ENCODE data around the gene SEC14L6. TPM values are rescaled to one million over a fixed set of nuclear protein-coding genes. Genes with fewer than 3 reads are reported as not detected.

Gene SEC14L6
- total RNA-seq, 4 donors from 2014 or later = 0.11 TPM; not detected in 3

DNA sequence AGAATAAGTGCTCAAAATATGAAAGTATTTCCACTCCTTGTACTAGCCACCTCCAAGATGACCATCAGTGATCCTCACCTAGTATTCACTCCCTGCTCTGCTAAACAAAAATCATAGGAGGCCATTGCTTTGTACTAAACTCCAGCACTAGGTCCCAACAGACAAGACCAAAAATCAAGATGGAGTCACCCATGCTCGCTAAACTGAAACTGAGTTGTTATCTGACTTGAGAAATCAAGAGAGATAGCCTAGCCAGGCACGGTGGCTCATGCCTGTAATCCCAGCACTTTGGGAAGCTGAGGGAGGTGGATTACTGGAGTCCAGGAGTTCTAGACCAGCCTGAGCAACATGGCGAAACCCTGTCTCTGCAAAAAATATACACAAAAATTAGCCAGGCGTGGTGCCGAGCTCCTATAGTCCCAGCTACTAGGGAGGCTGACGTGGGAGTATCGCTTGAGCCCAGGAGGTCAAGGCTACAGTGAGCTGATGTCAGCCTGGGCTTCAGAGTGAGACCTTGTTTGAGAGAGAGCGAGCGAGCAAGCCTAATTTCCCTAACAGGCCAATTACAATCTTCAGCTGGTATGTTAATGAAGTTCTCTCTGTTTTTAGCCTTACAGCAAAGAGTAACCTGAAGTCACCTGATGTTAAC is 9.3 kb downstream of the SEC14L6 start:
- DNase-seq = no peak
- Histone ChIP-seq H3K4me1 (peaks cover 5 to 6% of the 10 kb centered on the region in 2 donors), H3K27ac (no peak overlapping the region), H3K9me3 (no peaks in the 10 kb centered on the region), H3K4me3 (replicated peaks in 1 of 3) (no peak overlapping the region), H3K27me3 (no peaks in the 10 kb centered on the region), H3K36me3 (no peaks in the 10 kb centered on the region)
- intact Hi-C loops (cut with DNase I) = no loop called here
- no peak for TF ChIP-seq POLR2A (IDR thresholded peaks at IDR 0.05)
- TF ChIP-seq, protein P1, sequence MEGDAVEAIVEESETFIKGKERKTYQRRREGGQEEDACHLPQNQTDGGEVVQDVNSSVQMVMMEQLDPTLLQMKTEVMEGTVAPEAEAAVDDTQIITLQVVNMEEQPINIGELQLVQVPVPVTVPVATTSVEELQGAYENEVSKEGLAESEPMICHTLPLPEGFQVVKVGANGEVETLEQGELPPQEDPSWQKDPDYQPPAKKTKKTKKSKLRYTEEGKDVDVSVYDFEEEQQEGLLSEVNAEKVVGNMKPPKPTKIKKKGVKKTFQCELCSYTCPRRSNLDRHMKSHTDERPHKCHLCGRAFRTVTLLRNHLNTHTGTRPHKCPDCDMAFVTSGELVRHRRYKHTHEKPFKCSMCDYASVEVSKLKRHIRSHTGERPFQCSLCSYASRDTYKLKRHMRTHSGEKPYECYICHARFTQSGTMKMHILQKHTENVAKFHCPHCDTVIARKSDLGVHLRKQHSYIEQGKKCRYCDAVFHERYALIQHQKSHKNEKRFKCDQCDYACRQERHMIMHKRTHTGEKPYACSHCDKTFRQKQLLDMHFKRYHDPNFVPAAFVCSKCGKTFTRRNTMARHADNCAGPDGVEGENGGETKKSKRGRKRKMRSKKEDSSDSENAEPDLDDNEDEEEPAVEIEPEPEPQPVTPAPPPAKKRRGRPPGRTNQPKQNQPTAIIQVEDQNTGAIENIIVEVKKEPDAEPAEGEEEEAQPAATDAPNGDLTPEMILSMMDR (IDR thresholded peaks at IDR 0.05) = no peak
- 81 to 91% methylated on average over 9 of the region's 9 CpGs for WGBS, 2 donors

DNA sequence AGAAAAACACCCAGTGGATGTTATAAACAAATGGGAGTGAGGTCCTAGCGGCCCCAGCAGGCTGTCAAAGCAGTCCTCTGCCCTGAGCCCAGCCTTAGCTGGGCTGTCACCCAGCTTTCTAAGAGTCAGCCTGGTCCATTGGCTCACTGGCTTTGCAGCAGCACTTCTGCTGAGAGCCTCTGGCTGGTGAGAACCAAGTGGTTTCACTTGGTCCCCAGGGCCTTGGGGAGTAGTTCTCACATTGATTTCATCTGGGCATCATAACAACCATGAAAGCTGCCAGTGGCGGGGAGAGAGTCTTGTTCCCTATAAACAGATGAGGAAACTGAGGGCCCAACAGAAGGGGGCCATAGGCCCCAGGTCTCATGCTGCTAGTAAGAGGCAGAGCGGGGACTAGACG is 11.4 kb downstream of the SEC14L6 start:
- intact Hi-C loops (cut with DNase I) = no loop called here
- 90 to 92% methylated on average over 4 of the region's 4 CpGs for WGBS, 2 donors

DNA sequence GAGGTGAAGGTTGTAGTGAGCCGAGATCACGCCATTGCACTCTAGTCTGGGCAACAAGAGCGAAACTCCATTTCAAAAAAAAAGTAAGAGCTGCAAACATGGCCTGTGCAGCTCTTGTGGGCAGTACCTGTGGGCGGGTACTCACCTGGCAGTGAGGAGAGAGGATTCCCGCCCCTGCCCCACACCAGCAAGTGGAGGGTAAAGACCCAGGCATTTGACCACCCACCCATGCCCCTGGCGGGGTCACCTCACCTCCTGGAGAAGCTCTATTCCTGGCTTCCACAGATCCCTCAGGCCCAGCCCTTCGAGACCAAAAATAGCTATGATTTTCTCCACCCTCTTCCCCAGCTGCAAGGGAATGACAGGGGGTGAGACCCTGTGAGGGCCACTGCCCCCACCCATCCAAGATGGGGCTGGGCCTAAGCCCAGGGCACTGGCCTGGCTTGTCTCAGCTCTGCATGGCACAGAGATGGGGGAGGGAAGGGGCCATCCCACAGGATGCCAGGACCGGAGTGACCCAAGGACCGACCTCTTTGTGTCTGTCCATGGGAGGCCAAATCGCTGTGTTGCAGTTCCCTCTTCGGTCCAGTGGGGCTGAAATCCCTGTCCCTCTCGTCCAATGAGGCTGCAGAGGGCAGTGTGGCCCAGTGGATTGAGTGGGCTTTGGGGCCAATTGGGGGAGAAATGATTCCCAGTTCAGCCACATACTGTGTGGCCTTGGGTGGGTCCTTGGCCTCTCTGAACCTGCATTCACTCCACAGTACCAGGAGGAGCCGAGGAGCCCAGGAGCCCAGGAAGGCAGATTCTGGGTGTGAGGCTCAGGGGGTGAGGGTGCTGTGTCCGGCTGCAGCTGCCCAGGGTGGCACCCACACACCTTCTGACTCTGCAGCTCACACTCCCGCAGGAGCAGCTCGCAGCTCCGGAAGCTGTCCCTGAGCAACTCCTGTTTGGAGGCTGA is 14.6 kb downstream of the SEC14L6 start:
- intact Hi-C loops (cut with DNase I) = no loop called here
- no peaks in the 10 kb centered on the region for H3K4me1 ChIP-seq
- H3K27ac ChIP-seq = no peak overlapping the region
- H3K4me3 ChIP-seq (replicated peaks in 1 of 3) = no peak overlapping the region
- H3K27me3 ChIP-seq = no peaks in the 10 kb centered on the region
- TF ChIP-seq POLR2A (IDR thresholded peaks at IDR 0.05) = no peak
- TF ChIP-seq, protein P1 (IDR thresholded peaks at IDR 0.05) = no peak
- DNase-seq = no peak
- WGBS, 2 donors = 90 to 93% methylated on average over 8 to 13 of the region's 17 CpGs
- H3K36me3 ChIP-seq = no peaks in the 10 kb centered on the region
- H3K9me3 ChIP-seq = no peaks in the 10 kb centered on the region

More for the DNA sequence above, 11.4 kb downstream of the SEC14L6 start:
- Histone ChIP-seq H3K36me3 (no peaks in the 10 kb centered on the region), H3K4me3 (replicated peaks in 1 of 3) (no peak overlapping the region), H3K9me3 (no peaks in the 10 kb centered on the region), H3K4me1 (no peaks in the 10 kb centered on the region), H3K27me3 (no peaks in the 10 kb centered on the region), H3K27ac (no peak overlapping the region)
- no peak for DNase-seq
- TF ChIP-seq, protein P1 (IDR thresholded peaks at IDR 0.05) = no peak
- TF ChIP-seq POLR2A (IDR thresholded peaks at IDR 0.05) = no peak

DNA sequence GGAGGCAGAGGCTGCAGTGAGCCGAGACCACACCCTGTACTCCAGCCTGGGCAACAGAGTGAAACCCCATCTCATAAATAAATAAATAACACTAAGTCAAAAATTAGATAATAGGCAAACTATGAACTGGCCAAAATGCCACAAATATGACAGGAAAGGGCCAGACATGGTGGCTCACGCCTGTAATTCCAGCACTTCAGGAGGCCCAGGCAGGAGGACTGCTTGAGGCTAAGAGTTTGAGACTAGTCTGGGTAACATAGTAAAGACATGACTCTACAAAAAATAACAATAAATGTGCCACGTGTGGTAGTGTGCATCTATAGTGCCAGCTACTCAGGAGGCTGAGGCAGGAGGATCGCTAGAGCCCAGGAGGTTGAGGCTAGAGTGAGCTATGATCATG is 19.9 kb downstream of the SEC14L6 start:
- Histone ChIP-seq H3K4me3 (replicated peaks in 1 of 3) (no peak overlapping the region), H3K9me3 (no peaks in the 10 kb centered on the region), H3K27me3 (no peaks in the 10 kb centered on the region), H3K36me3 (no peaks in the 10 kb centered on the region), H3K27ac (no peak overlapping the region), H3K4me1 (no peaks in the 10 kb centered on the region)
- TF ChIP-seq, protein P1 (IDR thresholded peaks at IDR 0.05) = no peak
- TF ChIP-seq POLR2A (IDR thresholded peaks at IDR 0.05) = no peak
- intact Hi-C loops (cut with DNase I) = no loop called here
- no peak for DNase-seq
- 88 to 89% methylated on average over 4 of the region's 4 CpGs for WGBS, 2 donors

Data from thyroid gland (tissue), 4 donors.